GM18858 (cell line): ENCODE data around the gene CDH2.

Source experiments
- ATAC-seq: cut with Tn5 transposase; IDR thresholded peaks from one replicate; pipeline ENCODE4 v1.9.1; 2021; ENCODE audit not compliant: unreplicated experiment

The CDH2 gene

DNA sequence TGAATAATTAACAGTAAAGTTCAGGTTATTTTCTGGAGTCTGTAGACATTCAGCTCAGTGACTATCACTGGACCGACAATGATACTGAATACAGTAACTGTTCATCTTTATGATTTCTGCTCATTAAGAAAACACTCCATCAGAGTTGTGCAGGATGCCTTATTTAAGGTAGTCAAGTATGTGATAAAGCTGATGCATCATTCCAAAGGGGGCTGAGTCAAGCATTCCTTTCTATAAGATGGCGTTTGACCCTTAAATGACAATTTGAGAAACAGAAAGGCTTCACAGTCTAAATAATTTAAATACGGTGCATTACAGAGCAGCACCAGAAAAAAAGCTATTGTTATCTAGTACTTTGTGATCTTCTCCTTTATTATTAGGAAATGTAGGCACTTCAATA, 131.1 kb downstream of the CDH2 start:
- ATAC-seq = no peak

- no peak for ATAC-seq
Observed at GRCh38 chr18:28045176-28045810, 131.6 kb downstream of the CDH2 start.

DNA sequence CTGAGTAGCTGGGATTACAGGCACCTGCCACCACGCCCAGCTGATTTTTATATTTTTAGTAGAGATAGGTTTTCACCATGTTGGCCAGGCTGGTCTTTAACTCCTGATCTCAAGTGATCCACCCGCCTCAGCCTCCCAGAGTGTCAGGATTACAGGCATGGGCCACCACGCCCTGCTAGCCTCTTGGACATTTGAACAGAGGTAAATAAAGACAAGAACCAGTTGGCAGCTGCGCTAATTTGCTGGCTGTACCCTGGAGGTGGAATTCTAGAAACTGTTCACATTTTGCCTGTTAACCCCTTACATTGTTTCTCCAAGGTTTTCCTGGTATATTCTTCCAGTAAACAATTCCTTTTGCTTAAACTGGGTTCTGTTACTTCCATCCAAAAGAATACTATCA, 132.9 kb downstream of the CDH2 start:
- ATAC-seq = no peak

GRCh38 chr18:28043631-28044030, 133.3 kb downstream of the CDH2 start:
- no peak for ATAC-seq

DNA sequence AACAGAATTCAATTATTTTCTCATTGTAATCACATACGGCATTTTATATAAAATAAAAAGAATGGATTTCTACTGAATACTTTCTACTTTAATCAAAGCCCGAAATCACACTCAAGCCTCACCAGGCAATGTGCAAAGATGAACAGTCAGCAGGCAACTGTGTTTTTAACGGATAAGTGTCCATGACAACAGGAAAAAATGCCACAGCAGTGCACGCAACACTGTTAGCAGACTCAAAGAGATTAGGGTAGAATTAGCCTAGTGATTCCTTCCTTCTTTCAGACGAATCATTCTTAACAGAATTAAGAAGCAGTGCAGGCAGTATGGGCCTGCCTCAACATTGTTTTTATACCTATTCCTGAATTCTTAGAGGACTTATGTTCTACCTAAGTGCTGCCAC, 135.6 kb downstream of the CDH2 start:
- ATAC-seq = no peak

DNA sequence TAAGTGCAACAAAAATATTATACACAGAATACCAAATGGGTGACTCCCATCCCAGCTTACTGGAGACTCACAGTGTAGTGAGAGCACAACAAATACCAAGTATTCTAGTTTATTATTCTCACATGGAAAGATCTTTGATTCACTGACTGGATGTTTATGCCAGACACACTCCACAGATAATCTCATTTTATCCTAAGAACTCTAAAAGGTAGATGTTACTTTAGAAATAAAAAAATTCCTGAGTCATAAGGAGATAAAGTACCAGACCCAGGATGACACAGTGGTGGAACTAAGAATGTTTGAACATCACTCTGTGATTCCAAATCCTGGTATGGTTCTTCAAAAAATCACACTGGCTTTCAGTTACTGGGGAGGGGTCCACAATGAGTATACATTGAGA, 136.2 kb downstream of the CDH2 start:
- no peak for ATAC-seq

DNA sequence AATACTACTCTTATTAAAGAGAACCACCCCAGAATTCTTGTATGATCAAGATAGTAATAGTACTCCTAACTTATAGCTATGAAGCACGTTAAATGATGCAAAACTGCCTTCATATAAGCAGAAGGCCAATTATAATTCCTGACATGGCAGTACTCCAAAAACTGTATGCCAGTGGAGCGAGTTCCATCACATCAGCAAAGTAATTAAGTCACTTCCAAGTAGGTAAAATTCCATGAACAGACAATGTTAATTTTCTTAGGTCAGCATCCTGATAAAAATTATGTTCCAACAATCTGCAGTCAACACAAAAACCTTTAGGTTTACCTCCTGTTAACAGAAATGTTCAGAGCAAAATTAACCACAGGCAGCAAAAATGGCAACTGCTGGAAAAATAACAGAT, 136.7 kb downstream of the CDH2 start:
- ATAC-seq = no peak

DNA sequence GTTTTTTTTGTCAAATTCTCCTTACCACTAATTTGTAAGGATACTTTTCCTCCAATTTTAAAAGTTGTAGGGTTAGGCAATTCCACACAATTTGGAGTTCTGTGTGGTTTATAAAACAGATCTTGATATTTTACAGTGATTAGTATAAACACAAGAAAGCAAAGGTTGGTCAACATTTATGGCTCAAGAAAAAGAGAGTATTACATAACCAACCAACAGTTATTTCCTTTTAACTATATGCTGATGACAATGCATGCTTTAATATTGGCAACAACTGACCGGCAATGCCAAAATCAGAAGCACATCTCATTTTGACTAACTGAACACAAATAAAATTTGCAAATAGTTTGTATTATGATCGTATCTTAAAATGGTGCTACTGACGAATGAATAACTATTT, 137.2 kb downstream of the CDH2 start:
- ATAC-seq = no peak

DNA sequence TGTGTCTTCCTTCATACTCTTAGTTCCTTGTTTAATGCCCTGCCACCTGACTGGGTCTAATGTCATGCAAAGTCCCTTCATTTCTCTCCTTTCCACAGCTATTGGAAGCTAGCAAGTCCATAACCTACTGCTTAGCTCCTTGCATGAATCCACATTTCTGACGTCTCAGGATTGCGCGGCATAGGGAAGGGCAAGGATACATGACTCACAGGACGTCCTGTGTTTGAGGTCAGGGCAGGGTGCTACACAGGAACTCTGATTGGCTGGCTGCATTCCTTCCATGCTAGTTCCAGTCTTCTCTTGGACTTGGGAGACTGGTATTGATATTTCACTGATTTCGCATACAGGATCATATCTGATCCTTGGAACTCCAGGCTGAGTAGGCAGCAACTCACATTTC, 137.9 kb downstream of the CDH2 start:
- ATAC-seq = no peak

GRCh38 chr18:28036488-28036887, 140.4 kb downstream of the CDH2 start:
- ATAC-seq = no peak

GRCh38 chr18:28034567-28034966, 142.4 kb downstream of the CDH2 start:
- no peak for ATAC-seq

DNA sequence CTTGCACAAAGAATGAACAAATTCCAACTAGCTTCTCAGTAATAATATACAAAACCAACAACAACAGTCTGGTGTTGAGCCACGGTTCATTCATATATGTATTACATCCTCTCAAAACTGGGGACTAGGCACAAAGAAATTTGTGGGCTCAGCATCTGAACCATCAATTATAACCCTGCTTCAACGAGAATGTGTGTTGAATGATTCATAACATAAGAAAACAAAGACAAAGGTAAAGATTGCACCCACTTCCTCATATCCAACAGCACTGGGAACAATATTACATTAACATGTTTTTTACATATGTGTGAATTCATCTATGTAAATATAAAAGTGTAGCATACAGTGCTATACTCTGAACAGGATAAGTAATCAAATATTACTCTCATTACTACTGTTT, 144.8 kb downstream of the CDH2 start:
- no peak for ATAC-seq

GRCh38 chr18:28030458-28030857, 146.5 kb downstream of the CDH2 start:
- no peak for ATAC-seq

DNA sequence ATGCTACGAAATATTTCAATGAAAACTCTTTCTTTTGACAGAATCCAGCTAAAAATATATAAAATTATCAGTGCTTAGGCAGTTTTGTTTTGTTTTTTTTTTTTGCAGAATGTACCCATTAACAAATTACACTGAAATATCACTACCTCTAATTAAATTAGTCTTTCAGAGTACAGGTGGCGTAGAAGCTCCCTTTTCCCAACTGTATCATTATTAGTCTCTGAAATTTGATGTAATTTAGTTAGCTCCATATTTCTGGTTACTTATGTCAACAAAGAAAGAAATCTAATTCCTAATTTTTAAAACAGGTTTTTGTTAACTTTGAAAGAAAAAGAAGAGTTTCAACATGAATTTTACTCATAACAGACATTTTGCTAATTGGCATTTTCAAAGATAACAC, 149.2 kb downstream of the CDH2 start:
- no peak for ATAC-seq

- no peak for ATAC-seq
Observed at GRCh38 chr18:28019425-28020108, 157.4 kb downstream of the CDH2 start.

DNA sequence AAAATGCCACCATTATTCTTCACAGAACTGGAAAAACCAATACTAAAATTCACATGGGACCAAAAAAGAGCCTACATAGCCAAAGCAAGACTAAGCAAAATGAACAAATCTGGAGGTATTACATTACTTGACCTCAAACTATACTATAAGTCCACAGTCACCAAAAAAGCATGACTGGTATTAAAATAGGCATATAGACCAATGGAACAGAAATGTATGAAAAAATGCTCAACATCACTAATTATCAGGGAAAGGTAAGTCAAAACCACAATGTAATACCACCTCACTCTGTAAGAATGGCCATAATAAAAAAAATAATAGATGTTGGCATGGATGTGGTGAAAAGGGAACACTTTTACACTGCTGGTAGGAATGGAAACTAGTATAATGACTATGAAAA, 158.6 kb downstream of the CDH2 start:
- no peak for ATAC-seq

GRCh38 chr18:28015671-28016070, 161.3 kb downstream of the CDH2 start:
- ATAC-seq = no peak

GRCh38 chr18:28013066-28013465, 163.9 kb downstream of the CDH2 start:
- ATAC-seq = no peak

DNA sequence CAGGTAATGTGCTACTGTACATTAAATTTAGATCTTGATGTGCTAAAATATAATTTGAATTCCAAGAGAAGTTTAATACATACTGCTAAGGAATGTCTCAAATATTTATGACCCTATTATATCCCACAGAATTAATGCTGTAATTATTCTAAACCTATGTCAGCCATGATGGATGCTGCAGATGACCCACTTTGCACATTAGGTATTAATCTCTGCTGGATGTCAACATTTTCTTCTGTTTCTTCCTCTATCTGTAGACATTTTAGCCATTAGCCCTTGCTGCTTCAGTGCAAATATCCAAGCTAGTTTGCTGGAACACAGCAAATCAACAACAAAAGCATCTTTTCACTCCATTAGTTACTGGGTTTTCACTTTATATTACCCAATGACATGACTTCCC, 164.6 kb downstream of the CDH2 start:
- ATAC-seq = no peak

DNA sequence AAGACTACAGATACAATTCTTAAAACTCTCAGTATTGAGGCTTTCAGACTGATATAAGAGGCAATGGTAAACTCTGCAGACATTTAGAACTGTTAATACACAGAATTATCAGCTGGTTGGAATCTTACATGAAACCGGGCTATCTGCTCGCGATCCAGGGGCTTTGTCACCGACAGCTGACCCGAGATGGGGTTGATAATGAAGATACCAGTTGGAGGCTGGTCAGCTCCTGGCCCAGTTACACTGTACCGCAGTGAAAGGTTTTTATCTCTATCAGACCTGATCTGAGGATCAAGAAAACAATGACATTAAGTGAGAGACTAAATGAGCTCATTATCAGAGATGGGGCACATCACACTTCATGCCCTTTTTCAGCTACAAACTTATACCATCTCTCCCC, 167.3 kb downstream of the CDH2 start:
- ATAC-seq = no peak

- ATAC-seq = no peak
Observed at GRCh38 chr18:28007841-28008240, 169.1 kb downstream of the CDH2 start.

GRCh38 chr18:28005164-28005563, 171.8 kb downstream of the CDH2 start:
- ATAC-seq = no peak

GRCh38 chr18:28004606-28005005, 172.3 kb downstream of the CDH2 start:
- no peak for ATAC-seq
